GM19452 (cell line): ENCODE measurements around the gene ST3GAL4.

Experiments used
- ATAC-seq: cut with Tn5 transposase; IDR thresholded peaks from one replicate; pipeline ENCODE4 v1.9.1; 2021; ENCODE audit not compliant: unreplicated experiment

Gene ST3GAL4

GRCh38 chr11:126328938-126329643, 26.4 kb upstream of the ST3GAL4 start:
- ATAC-seq, result no peak

- no peak for ATAC-seq
These were observed 25.8 kb upstream of the ST3GAL4 start for GRCh38 chr11:126329644-126330211.

- ATAC-seq, result no peak
These were observed 24.2 kb upstream of the ST3GAL4 start for GRCh38 chr11:126331286-126331685.

GRCh38 chr11:126332221-126332711, 23.2 kb upstream of the ST3GAL4 start:
- no peak for ATAC-seq

- no peak for ATAC-seq
These were observed 22.3 kb upstream of the ST3GAL4 start for GRCh38 chr11:126333142-126333541.

- no peak for ATAC-seq
These were observed 20.6 kb upstream of the ST3GAL4 start for GRCh38 chr11:126334659-126335462.

GRCh38 chr11:126335463-126335760, 20.1 kb upstream of the ST3GAL4 start:
- ATAC-seq, result no peak

- no peak for ATAC-seq
These were observed 19.3 kb upstream of the ST3GAL4 start for GRCh38 chr11:126336138-126336541.

- ATAC-seq, result no peak
These were observed 18.8 kb upstream of the ST3GAL4 start for GRCh38 chr11:126336671-126337101.

- no peak for ATAC-seq
These were observed 18.4 kb upstream of the ST3GAL4 start for GRCh38 chr11:126337126-126337473.

- ATAC-seq, result no peak
These were observed 17.8 kb upstream of the ST3GAL4 start for GRCh38 chr11:126337474-126338241.

GRCh38 chr11:126338346-126339055, 17.0 kb upstream of the ST3GAL4 start:
- no peak for ATAC-seq

- no peak for ATAC-seq
These were observed 16.2 kb upstream of the ST3GAL4 start for GRCh38 chr11:126339073-126339862.

GRCh38 chr11:126339863-126340434, 15.5 kb upstream of the ST3GAL4 start:
- no peak for ATAC-seq

GRCh38 chr11:126340960-126341606, 14.4 kb upstream of the ST3GAL4 start:
- ATAC-seq, result no peak

GRCh38 chr11:126341760-126342161, 13.7 kb upstream of the ST3GAL4 start:
- ATAC-seq, result no peak

GRCh38 chr11:126343051-126343450, 12.4 kb upstream of the ST3GAL4 start:
- no peak for ATAC-seq

- no peak for ATAC-seq
These were observed 11.1 kb upstream of the ST3GAL4 start for GRCh38 chr11:126344141-126345080.
